Measurements from ENCODE around the gene RFNG. TPM values are rescaled to one million over a fixed set of nuclear protein-coding genes. Genes with fewer than 3 reads are reported as not detected.

RFNG gene
- total RNA-seq, 1 experiment from 2014 or later = 40.4 TPM

DNA sequence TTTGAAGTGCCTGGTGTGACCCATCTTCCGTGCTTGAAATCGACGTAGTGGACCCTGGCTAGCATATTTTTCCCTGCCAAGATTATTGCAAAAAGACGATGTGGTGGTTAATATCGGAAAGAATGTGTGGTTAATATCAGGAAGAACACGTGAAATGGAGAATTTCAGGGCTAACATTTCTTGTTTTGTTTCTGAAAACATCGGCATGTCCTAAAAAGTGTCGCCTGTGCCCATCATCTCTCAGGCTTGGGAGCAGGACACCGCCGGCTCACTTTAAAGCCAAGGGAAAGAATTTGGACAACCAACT is 13.8 kb downstream of the RFNG start:
- TF ChIP-seq, protein P1, sequence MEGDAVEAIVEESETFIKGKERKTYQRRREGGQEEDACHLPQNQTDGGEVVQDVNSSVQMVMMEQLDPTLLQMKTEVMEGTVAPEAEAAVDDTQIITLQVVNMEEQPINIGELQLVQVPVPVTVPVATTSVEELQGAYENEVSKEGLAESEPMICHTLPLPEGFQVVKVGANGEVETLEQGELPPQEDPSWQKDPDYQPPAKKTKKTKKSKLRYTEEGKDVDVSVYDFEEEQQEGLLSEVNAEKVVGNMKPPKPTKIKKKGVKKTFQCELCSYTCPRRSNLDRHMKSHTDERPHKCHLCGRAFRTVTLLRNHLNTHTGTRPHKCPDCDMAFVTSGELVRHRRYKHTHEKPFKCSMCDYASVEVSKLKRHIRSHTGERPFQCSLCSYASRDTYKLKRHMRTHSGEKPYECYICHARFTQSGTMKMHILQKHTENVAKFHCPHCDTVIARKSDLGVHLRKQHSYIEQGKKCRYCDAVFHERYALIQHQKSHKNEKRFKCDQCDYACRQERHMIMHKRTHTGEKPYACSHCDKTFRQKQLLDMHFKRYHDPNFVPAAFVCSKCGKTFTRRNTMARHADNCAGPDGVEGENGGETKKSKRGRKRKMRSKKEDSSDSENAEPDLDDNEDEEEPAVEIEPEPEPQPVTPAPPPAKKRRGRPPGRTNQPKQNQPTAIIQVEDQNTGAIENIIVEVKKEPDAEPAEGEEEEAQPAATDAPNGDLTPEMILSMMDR (conservative IDR thresholded peaks at IDR 0.05) = no peak
- TF ChIP-seq EZH2 (IDR thresholded peaks at IDR 0.05; ENCODE audit: low read depth) = no peak
- no TSS peak for BruUV-seq (replicated peaks)
- CTCF ChIA-PET = interaction anchor here (0.6 to 1.0 kb wide), 7 partner anchors 15 to 121 kb away, joined by 3 to 10 read pairs (median 3); partner anchors contain the start of genes CENPX, FASN and LRRC45
- peak overlapping the region; percentile 62; the same call in 1 of the 2 replicates for H2AFZ ChIP-seq
- H3K27ac ChIP-seq = no peak overlapping the region
- no peaks in the 10 kb centered on the region for H3K36me3 ChIP-seq (ENCODE audit: low read depth)
- no peaks in the 10 kb centered on the region for H3K9me3 ChIP-seq (ENCODE audit: insufficient read depth, low read depth)
- H4K20me1 ChIP-seq (ENCODE audit: insufficient read depth) = no peaks in the 10 kb centered on the region
- H3F3A ChIP-seq (ENCODE audit: insufficient read depth, low read depth) = peaks cover 4% of the 10 kb centered on the region; the same call in 1 of the 2 replicates
- peak overlapping the region; percentile 90 for H3K4me2 ChIP-seq
- 0 out of 2 replicates have a peak, but pooled peaks cover 6% of the 10 kb centered on the region for H3K4me1 ChIP-seq (replicated peaks; ENCODE audit: insufficient read depth)
- no peaks in the 10 kb centered on the region for H3K79me2 ChIP-seq (ENCODE audit: low read depth)
- DNase-seq = no peak
- POLR2A ChIA-PET (ENCODE audit: unreplicated experiment) = interaction anchor here (0.5 to 0.9 kb wide), 6 partner anchors 21 to 684 kb away, joined by 5 to 8 read pairs (median 6); partner anchors contain the start of gene DUS1L
- no peaks in the 10 kb centered on the region for H3K27me3 ChIP-seq (ENCODE audit: insufficient read depth, low read depth)
- H3K9me2 ChIP-seq (ENCODE audit: insufficient read depth) = no peaks in the 10 kb centered on the region
- intact Hi-C loops (cut with micrococcal nuclease; ENCODE audit: unreplicated experiment) = loop anchor here (2.0 to 10.0 kb wide), 3 partner anchors 59 to 207 kb away; partner anchors contain the start of gene FASN
- H3K4me3 ChIP-seq = peak overlapping the region; percentile 66; the same call in 1 of the 2 replicates

DNA sequence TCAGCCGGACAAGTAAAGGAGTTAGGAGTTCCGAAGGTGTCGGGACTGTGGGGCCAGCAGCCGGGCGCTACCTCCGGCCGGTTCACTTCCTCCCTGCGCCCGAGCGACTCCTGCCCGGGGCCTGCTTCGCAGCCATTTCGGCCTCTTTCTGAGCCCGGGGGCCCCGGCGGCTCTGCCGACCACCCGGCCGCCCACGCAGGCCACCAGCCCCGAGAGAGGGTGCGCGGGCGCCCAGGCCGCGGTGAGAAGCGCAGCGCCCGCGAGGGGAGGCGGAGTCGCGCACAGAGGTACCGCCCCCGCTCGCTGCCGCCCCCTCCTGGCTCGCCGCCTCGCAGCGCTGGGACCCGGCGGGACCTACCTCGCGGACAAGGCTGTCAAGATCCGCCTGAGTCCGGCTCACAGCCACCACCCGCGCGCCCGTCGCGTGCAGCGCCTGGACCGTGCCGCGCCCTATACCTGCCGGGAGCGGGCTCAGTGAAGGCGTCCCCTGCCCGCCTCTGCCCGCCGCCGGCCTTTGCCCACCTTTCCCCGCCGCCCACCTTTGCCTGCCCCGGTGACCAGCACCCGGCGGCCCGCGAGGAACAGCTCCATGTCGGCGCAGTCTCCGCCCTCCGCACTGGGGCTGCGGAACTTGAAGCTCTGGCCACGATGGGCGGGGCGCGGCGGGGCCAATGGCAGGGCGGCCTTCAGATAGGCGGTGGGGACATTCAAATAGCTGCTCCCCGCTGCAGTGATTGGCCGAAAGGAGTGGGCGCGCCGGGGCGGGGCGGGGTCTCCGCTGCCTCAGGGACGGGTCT is 14.3 kb downstream of the RFNG start, which contains the start of gene DCXR:
Gene DCXR, minus strand, starts transcription at position 606 of the 797 bp plus-strand sequence. Its CDS starts 15 bp downstream, at position 591.
- Histone ChIP-seq H2AFZ (peak within 1 kb of the TSS; percentile 82), H3K79me2 (ENCODE audit: low read depth) (no peaks in the 10 kb centered on the region), H3K9me3 (ENCODE audit: insufficient read depth, low read depth) (no peaks in the 10 kb centered on the region), H3K9me2 (ENCODE audit: insufficient read depth) (no peaks in the 10 kb centered on the region), H4K20me1 (ENCODE audit: insufficient read depth) (no peaks in the 10 kb centered on the region), H3K4me1 (replicated peaks; ENCODE audit: insufficient read depth) (0 out of 2 replicates have a peak, but pooled peaks cover 6% of the 10 kb centered on the region), H3K4me2 (peak within 1 kb of the TSS; percentile 90), H3K27me3 (ENCODE audit: insufficient read depth, low read depth) (no peaks in the 10 kb centered on the region), H3K27ac (no peak within 1 kb of the TSS), H3F3A (ENCODE audit: insufficient read depth, low read depth) (peaks cover 4% of the 10 kb centered on the region; the same call in 1 of the 2 replicates), H3K36me3 (ENCODE audit: low read depth) (no peaks in the 10 kb centered on the region), H3K4me3 (peak within 1 kb of the TSS; percentile 66)
- no TSS peak for BruUV-seq (replicated peaks)
- DNase-seq = peak; percentile 85 to 98
- POLR2A ChIA-PET (ENCODE audit: unreplicated experiment) = interaction anchor here (0.5 to 0.9 kb wide), 7 partner anchors 22 to 685 kb away, joined by 4 to 8 read pairs (median 6); partner anchors contain the start of gene DUS1L
- TF ChIP-seq, protein P1 (conservative IDR thresholded peaks at IDR 0.05) = peak; percentile 61
- TF ChIP-seq EZH2 (IDR thresholded peaks at IDR 0.05; ENCODE audit: low read depth) = no peak
- CTCF ChIA-PET = interaction anchor here (0.6 to 1.0 kb wide), 7 partner anchors 15 to 121 kb away, joined by 3 to 10 read pairs (median 3); partner anchors contain the start of genes CENPX, FASN and LRRC45
- intact Hi-C loops (cut with micrococcal nuclease; ENCODE audit: unreplicated experiment) = loop anchor here (2.0 to 10.0 kb wide), 3 partner anchors 60 to 208 kb away; partner anchors contain the start of gene FASN

DNA sequence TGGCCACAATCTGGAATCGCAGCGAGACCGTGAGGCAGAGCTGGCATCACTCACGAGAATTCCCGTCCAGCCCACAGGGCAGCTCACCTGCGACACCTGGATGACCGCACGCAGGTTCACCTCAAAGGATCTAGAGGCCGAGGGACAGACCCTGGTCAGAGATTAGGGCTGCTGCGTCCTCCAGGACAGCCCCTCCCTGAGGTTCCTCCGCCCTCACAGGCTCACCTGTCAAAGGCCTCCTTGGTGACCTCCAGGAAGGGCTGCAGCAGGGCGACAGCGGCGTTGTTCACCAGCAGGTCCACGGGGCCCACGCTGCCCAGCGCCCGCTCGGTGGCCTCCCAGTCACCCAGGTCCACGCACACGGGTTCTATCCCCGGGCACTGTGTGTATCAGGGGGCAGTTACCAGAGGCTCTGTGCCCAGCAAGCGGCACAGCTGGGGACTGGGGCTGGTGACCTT is 14.9 kb downstream of the RFNG start:
- Histone ChIP-seq H3K4me3 (peak overlapping the region; percentile 66), H3K4me2 (peak overlapping the region; percentile 90), H3K9me3 (ENCODE audit: insufficient read depth, low read depth) (no peaks in the 10 kb centered on the region), H3K79me2 (ENCODE audit: low read depth) (no peaks in the 10 kb centered on the region), H2AFZ (peak overlapping the region; percentile 82), H3K4me1 (replicated peaks; ENCODE audit: insufficient read depth) (0 out of 2 replicates have a peak, but pooled peaks cover 6% of the 10 kb centered on the region), H3K9me2 (ENCODE audit: insufficient read depth) (no peaks in the 10 kb centered on the region), H3K27ac (no peak overlapping the region), H3F3A (ENCODE audit: insufficient read depth, low read depth) (peaks cover 4% of the 10 kb centered on the region; the same call in 1 of the 2 replicates), H3K36me3 (ENCODE audit: low read depth) (no peaks in the 10 kb centered on the region), H4K20me1 (ENCODE audit: insufficient read depth) (no peaks in the 10 kb centered on the region), H3K27me3 (ENCODE audit: insufficient read depth, low read depth) (no peaks in the 10 kb centered on the region)
- no peak for DNase-seq
- intact Hi-C loops (cut with micrococcal nuclease; ENCODE audit: unreplicated experiment) = loop anchor here (2.0 to 10.0 kb wide), 3 partner anchors 61 to 208 kb away; partner anchors contain the start of gene FASN
- TF ChIP-seq, protein P1 (conservative IDR thresholded peaks at IDR 0.05) = no peak
- no TSS peak for BruUV-seq (replicated peaks)
- ChIA-PET POLR2A (ENCODE audit: unreplicated experiment) (no interaction called here), CTCF (no interaction called here)

All from PC-9 (cell line).